T-cell (primary cell): Measurements from ENCODE around the gene ADCYAP1. TPM values are rescaled to one million over a fixed set of nuclear protein-coding genes. Genes with fewer than 3 reads are reported as not detected.
"Not testable (repeated sequence)": the region's sequence is repeated elsewhere in the genome, so short reads cannot be mapped to it uniquely, and the experiment has no call there.

Experiments used
- ATAC-seq, 4 experiments: fragments of 200-7000 bp in 3 of 4; fragments of 150-1000 bp in 1 of 4; cut with Tn5 transposase; replicated peaks in 1 of 4; 1 replicate in 3 of 4; 2 replicates in 1 of 4; pipeline ENCODE4 v1.10.0; 2021; ENCODE audit warnings: moderate library complexity in 3 of 4, mild to moderate bottlenecking in 2 of 4, moderate number of reproducible peaks in 1 of 4
- CTCF ChIA-PET, 2 donors: fragments of 300-600 bp; sonication (Branson Sonifier 250); formaldehyde crosslinking; loops; one replicate each; lab custom pipeline; 2022; ENCODE audit warnings: antibody characterized with exemption in 2 of 2; lab: Charles Lee
- POLR2A ChIA-PET, 2 donors: fragments of 300-600 bp; sonication (Branson Sonifier 250); formaldehyde crosslinking; loops; one replicate each; lab custom pipeline; 2022; ENCODE audit warnings: antibody characterized with exemption in 2 of 2; lab: Charles Lee
- DNase-seq, 35 experiments: peaks; one replicate each; pipeline versions ENCODE4 v3.0.0 to v3.0.0-alpha.2; 2013 to 2023
- H3K27ac ChIP-seq: one replicate; pipeline ENCODE4 v1.5.1; 2013; ENCODE audit warnings: low read length
- H3K27me3 ChIP-seq, 2 experiments: replicated peaks in 1 of 2; 1 replicate in 1 of 2; 2 replicates in 1 of 2; pipeline versions ENCODE4 v1.6.1 to v1.7.0; 2013; ENCODE audit warnings: low read length in 1 of 2, mixed read lengths in 1 of 2; ENCODE audit not compliant: control insufficient read depth in 2 of 2, insufficient read depth in 2 of 2; ENCODE audit errors: extremely low read depth in 1 of 2
- H3K36me3 ChIP-seq, 2 donors: 1 replicate in 1 of 2; 2 replicates in 1 of 2; pipeline versions ENCODE4 v1.6.1 to v1.7.0; 2013; ENCODE audit warnings: low read length in 1 of 2; ENCODE audit not compliant: control insufficient read depth in 2 of 2, insufficient read depth in 1 of 2; ENCODE audit errors: extremely low read depth in 1 of 2
- H3K4me1 ChIP-seq, 2 experiments: 1 replicate in 1 of 2; 2 replicates in 1 of 2; pipeline versions ENCODE4 v1.6.1 to v1.7.0; 2013; ENCODE audit warnings: low read length in 2 of 2, mixed read lengths in 1 of 2; ENCODE audit not compliant: insufficient read depth in 2 of 2, control insufficient read depth in 1 of 2; ENCODE audit errors: extremely low read depth in 1 of 2
- H3K4me3 ChIP-seq, 2 donors: 1 replicate in 1 of 2; 2 replicates in 1 of 2; pipeline versions ENCODE4 v1.5.1 to v1.7.0; 2013; ENCODE audit warnings: mild to moderate bottlenecking in 2 of 2, low read length in 1 of 2, moderate library complexity in 1 of 2; ENCODE audit not compliant: control insufficient read depth in 1 of 2; ENCODE audit errors: extremely low read depth in 1 of 2
- H3K9me3 ChIP-seq: 2 replicates; pipeline ENCODE4 v1.7.0; 2013
- H3K27ac Mint-ChIP-seq, 2 donors: one replicate each; pipeline ENCODE4 v1.8.0; 2020 to 2021; ENCODE audit warnings: mild to moderate bottlenecking in 2 of 2, mixed read lengths in 2 of 2
- H3K27me3 Mint-ChIP-seq, 2 donors: one replicate each; pipeline ENCODE4 v1.8.0; 2021 to 2022; ENCODE audit warnings: mixed read lengths in 2 of 2
- H3K36me3 Mint-ChIP-seq: one replicate; pipeline ENCODE4 v1.8.0; 2021; ENCODE audit warnings: mixed read lengths
- H3K4me1 Mint-ChIP-seq, 3 donors: one replicate each; pipeline ENCODE4 v1.8.0; 2020 to 2022; ENCODE audit warnings: mixed read lengths in 3 of 3, mild to moderate bottlenecking in 1 of 3
- H3K4me3 Mint-ChIP-seq, 3 donors: one replicate each; pipeline ENCODE4 v1.8.0; 2020 to 2022; ENCODE audit warnings: mild to moderate bottlenecking in 3 of 3, mixed read lengths in 3 of 3, moderate library complexity in 3 of 3
- H3K9me3 Mint-ChIP-seq, 3 donors: one replicate each; pipeline ENCODE4 v1.8.0; 2020 to 2022; ENCODE audit warnings: mixed read lengths in 3 of 3
- WGBS: methylation state at CpG from one replicate; pipeline ENCODE4 v1.1.5; 2013; ENCODE audit warnings: missing lambda C conversion rate; ENCODE audit not compliant: insufficient coverage; 5-methylcytosine and 5-hydroxymethylcytosine counted together
- total RNA-seq, 35 experiments: library from RNA in 6 of 35; stranded (reverse) in 6 of 35; fragments of 120-200 nt in 1 of 35; gene quantifications; one replicate each; pipeline versions ENCODE4 v1.2.1 to v1.2.4 and lab custom pipeline; 2013 to 2026

The ADCYAP1 gene
- total RNA-seq (not detected), total RNA-seq (lab: John Stamatoyannopoulos, UW) (0 to 0.72 (median 0) reads per million in 29 experiments)
- not detected for total RNA-seq (2013)

DNA sequence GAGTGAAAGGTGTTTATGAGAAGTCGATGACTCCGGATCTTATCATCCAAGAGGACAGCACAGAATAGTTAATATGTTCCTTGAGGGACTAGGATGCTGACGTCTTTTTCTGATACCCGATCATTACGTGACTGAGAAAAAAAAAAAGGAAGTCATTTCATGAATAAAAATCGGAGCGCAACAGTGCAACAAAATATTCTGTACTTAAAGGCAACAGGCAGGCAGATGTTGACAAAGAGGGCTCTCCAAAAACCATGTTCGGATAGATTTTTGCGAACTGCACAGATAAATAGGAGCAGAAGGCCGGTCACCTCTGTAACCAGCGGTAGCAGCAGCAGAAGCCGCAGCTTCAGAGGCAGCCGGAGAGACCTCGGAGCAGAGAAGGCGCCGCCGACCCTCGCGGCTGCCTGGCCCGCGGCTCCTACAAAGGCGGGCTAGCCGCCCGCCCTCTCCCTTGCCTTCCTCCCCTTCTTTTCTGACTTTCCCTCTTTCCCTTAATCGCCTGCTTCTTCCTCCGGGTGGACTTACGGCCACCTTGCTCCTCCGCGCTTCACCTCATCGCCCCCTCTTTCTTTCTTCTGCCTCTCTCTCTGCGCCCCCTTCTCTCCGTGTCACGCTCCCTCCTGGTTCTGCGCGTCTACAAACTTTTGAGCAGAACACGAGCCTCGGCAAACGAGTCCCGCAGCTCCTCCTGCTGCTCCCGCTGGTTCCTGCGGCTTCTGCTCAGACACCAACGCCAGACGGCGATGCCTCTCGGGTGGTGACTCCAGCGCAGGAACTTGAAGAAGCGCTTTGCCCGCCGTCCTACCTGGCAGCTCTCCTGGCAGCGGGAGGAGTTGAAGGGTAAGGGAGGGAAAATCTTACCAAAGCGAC, at the start of gene ADCYAP1:
ADCYAP1 (plus strand) TSS at position 654 of the 873 bp plus-strand sequence. CDS start 516 bp downstream, outside the sequence.
- peak within 1 kb of the TSS in 1 of 3 donors; percentile 76 for H3K4me3 Mint-ChIP-seq
- H3K27ac Mint-ChIP-seq: no peak within 1 kb of the TSS
- CTCF ChIA-PET: interaction anchor here in 1 of 2 donors (0.6 kb wide), 2 partner anchors 50 kb away, joined by 4 to 12 read pairs; no protein-coding TSS in a partner anchor
- no peaks in the 10 kb centered on the region for H3K9me3 ChIP-seq
- H3K27me3 ChIP-seq: peaks cover 10 to 69% of the 10 kb centered on the region in 2 experiments
- POLR2A ChIA-PET: no interaction called here
- H3K36me3 Mint-ChIP-seq: no peaks in the 10 kb centered on the region
- H3K27me3 Mint-ChIP-seq: peaks cover 65 to 74% of the 10 kb centered on the region in 2 donors
- H3K4me1 ChIP-seq: peaks cover 0 to 27% of the 10 kb centered on the region in 2 experiments
- H3K27ac ChIP-seq: no peak within 1 kb of the TSS
- no peak for DNase-seq
- peaks cover 0 to 7% (median 3%) of the 10 kb centered on the region in 3 donors for H3K9me3 Mint-ChIP-seq
- WGBS: 10% methylated on average over 48 of the region's 51 CpGs
- no peaks in the 10 kb centered on the region for H3K36me3 ChIP-seq
- no peak for ATAC-seq
- H3K4me3 ChIP-seq: no peak within 1 kb of the TSS
- H3K4me1 Mint-ChIP-seq: peaks cover 22 to 27% (median 24%) of the 10 kb centered on the region in 3 donors

DNA sequence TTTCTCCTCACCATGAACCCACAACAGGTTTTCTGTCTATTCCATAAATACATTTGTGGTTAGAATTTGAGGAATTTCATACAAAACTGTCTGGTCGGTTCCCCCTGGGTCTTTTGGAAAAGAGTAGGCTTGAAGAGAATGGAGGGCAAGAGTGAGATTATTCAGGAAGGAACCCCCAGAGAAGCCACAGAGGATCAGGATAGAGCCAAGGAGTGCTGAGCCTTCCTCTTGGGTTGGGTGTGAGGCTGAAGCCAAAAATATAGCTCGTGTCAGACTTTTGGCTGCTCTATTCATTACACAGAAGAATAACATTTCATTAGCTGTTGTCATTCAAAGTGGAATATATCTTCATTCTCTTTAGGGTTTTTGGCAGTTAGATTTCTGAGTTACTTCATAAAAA, 46.7 kb upstream of the ADCYAP1 start:
- H3K27ac ChIP-seq: no peak overlapping the region
- H3K4me3 ChIP-seq: no peak overlapping the region
- no peaks in the 10 kb centered on the region for H3K4me1 ChIP-seq
- 33% methylated on average over 1 of the region's 2 CpGs for WGBS
- no peaks in the 10 kb centered on the region for H3K4me1 Mint-ChIP-seq
- no peaks in the 10 kb centered on the region for H3K9me3 Mint-ChIP-seq
- H3K27me3 Mint-ChIP-seq: peaks cover 9 to 19% of the 10 kb centered on the region in 2 donors
- no peaks in the 10 kb centered on the region for H3K9me3 ChIP-seq
- H3K4me3 Mint-ChIP-seq: no peak overlapping the region
- H3K27ac Mint-ChIP-seq: no peak overlapping the region
- POLR2A ChIA-PET: no interaction called here
- H3K36me3 Mint-ChIP-seq: no peaks in the 10 kb centered on the region
- CTCF ChIA-PET: no interaction called here
- no peak for ATAC-seq
- DNase-seq: no peak
- H3K27me3 ChIP-seq: peaks cover 4 to 15% of the 10 kb centered on the region in 2 experiments
- no peaks in the 10 kb centered on the region for H3K36me3 ChIP-seq

DNA sequence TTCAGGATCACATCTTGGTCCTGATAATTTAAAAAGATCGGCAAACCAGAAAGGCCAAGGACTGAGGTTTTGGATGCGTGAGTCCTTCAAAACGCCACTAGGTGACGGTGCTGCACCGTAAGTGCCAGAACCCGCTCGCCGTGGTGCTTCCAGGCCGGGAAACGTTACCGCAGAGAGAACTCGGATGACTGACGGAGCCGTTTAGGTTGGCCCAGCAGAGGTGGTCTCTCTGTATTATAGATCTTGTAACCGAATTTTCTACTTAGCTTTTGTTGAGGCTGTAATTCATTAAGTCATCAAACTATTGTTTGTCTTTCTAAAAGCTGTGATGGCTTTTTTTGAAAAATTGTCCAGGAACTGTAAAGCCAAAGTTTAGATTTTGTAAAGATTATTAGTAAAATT, 39.8 kb upstream of the ADCYAP1 start:
- DNase-seq (peak; percentile 9 to 77 (median 47)), ATAC-seq (peak; percentile 66 to 72 (median 68))
- POLR2A ChIA-PET: interaction anchor here in 1 of 2 donors (0.7 kb wide), 1 partner anchor 1965 kb away, joined by 4 read pairs; no protein-coding TSS in a partner anchor
- Histone ChIP-seq H3K4me1 (peaks cover 0 to 3% of the 10 kb centered on the region in 2 experiments), H3K27me3 (peaks cover 5 to 17% of the 10 kb centered on the region in 2 experiments), H3K9me3 (no peaks in the 10 kb centered on the region), H3K36me3 (no peaks in the 10 kb centered on the region), H3K4me3 (no peak overlapping the region), H3K27ac (no peak overlapping the region)
- peaks cover 0 to 7% (median 6%) of the 10 kb centered on the region in 3 donors for H3K4me1 Mint-ChIP-seq
- CTCF ChIA-PET: interaction anchor here (0.5 to 1.8 kb wide), 9 partner anchors 8 to 1682 kb away, joined by 3 to 14 read pairs (median 4); no protein-coding TSS in a partner anchor
- no peak overlapping the region for H3K27ac Mint-ChIP-seq
- 6% methylated on average over 10 of the region's 15 CpGs for WGBS
- H3K4me3 Mint-ChIP-seq: no peak overlapping the region
- H3K9me3 Mint-ChIP-seq: no peaks in the 10 kb centered on the region
- peaks cover 13 to 28% of the 10 kb centered on the region in 2 donors for H3K27me3 Mint-ChIP-seq
- H3K36me3 Mint-ChIP-seq: no peaks in the 10 kb centered on the region

DNA sequence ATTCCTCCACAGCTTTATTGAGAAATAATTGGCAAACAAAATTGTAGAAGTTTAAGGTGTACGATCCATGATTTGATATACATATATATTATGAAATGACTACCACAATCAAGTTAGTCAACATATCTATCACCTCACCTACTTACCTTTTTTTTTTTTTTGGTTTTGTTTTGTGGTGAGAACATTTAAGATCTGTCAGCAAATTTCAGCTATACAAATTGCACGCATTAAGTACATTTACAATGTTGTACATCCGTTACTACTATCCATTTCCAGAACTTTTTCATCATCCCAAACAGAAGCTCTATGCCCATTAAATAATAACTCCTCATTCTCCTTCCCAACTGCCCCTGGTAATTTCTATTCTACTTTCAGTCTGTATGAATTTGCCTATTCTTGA, 37.4 kb upstream of the ADCYAP1 start:
- H3K27me3 Mint-ChIP-seq: peaks cover 18 to 26% of the 10 kb centered on the region in 2 donors
- Histone ChIP-seq H3K4me3 (no peak overlapping the region), H3K4me1 (peaks cover 0 to 3% of the 10 kb centered on the region in 2 experiments), H3K9me3 (no peaks in the 10 kb centered on the region), H3K36me3 (no peaks in the 10 kb centered on the region), H3K27ac (no peak overlapping the region), H3K27me3 (peaks cover 2 to 17% of the 10 kb centered on the region in 2 experiments)
- H3K9me3 Mint-ChIP-seq: peaks cover 0 to 3% (median 0%) of the 10 kb centered on the region in 3 donors
- ChIA-PET POLR2A (no interaction called here), CTCF (interaction anchor here (0.5 to 1.0 kb wide), 3 partner anchors 28 to 1802 kb away, joined by 3 to 7 read pairs (median 3); no protein-coding TSS in a partner anchor)
- no CpG with 5 or more reads among the region's 3 CpGs for WGBS
- no peak for ATAC-seq
- no peak overlapping the region for H3K27ac Mint-ChIP-seq
- no peak for DNase-seq
- H3K36me3 Mint-ChIP-seq: no peaks in the 10 kb centered on the region
- H3K4me1 Mint-ChIP-seq: peaks cover 0 to 7% (median 6%) of the 10 kb centered on the region in 3 donors
- H3K4me3 Mint-ChIP-seq: no peak overlapping the region

DNA sequence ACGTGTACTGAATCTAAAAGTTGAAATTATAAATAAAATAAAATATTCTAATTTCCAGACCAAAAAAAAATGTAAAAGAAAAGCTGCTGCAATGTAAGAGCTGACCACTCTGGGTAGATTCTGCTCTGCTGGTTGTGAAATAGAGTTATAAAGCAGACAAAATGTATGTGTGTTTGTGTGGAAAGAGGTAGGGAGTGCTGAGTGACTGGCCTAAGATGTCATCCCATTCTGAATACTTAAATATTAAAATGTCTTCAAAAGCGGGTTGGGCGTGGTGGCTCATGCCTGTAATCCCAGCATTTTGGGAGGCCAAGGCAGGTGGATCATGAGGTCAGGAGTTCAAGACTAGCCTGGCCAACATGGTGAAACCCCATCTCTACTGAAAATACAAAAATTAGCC, 31.2 kb upstream of the ADCYAP1 start:
- WGBS: no CpG with 5 or more reads among the region's 3 CpGs
- H3K9me3 ChIP-seq, H3K36me3 ChIP-seq, H3K9me3 Mint-ChIP-seq, DNase-seq, POLR2A ChIA-PET, H3K36me3 Mint-ChIP-seq, ATAC-seq, H3K4me1 ChIP-seq, H3K27me3 ChIP-seq, H3K27ac ChIP-seq, H3K27me3 Mint-ChIP-seq: not testable (repeated sequence)
- CTCF ChIA-PET: interaction anchor here (0.7 to 1.5 kb wide), 5 partner anchors 20 to 91 kb away, joined by 3 to 6 read pairs (median 3); no protein-coding TSS in a partner anchor
- peak overlapping the region in 1 of 2 donors; percentile 17 for H3K4me3 ChIP-seq
- peak overlapping the region; percentile 58 to 66 (median 63) for H3K4me3 Mint-ChIP-seq
- H3K27ac Mint-ChIP-seq: peak overlapping the region; percentile 4 to 23
- H3K4me1 Mint-ChIP-seq: peaks cover 14 to 19% (median 15%) of the 10 kb centered on the region in 3 donors

DNA sequence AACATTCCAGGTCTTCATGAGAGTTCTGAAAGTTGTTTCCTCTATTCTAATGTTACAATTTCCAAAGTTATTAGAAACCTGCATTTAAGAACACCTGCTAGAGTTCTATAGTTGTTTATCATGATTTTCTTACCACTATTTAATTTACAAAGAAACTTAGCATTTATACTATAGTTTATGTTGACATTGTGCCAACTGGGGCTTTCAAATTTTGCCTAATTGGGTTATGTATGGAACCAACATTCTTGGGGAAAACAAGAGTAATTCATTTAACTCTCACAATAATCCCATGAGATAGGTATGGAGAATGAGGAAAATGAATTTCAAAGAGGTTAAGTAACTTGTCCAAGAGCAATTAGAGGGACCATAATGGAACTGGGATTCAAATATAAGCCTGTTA, 28.8 kb upstream of the ADCYAP1 start:
- no peaks in the 10 kb centered on the region for H3K9me3 ChIP-seq
- H3K4me3 ChIP-seq: no peak overlapping the region
- Mint-ChIP-seq H3K27ac (no peak overlapping the region), H3K4me3 (no peak overlapping the region), H3K9me3 (peaks cover 0 to 3% (median 2%) of the 10 kb centered on the region in 3 donors), H3K4me1 (peaks cover 14 to 19% (median 15%) of the 10 kb centered on the region in 3 donors), H3K36me3 (no peaks in the 10 kb centered on the region), H3K27me3 (peaks cover 0 to 7% of the 10 kb centered on the region in 2 donors)
- ATAC-seq: no peak
- DNase-seq: no peak
- H3K27me3 ChIP-seq: no peaks in the 10 kb centered on the region
- H3K27ac ChIP-seq: no peak overlapping the region
- ChIA-PET CTCF (no interaction called here), POLR2A (no interaction called here)
- H3K4me1 ChIP-seq: peaks cover 0 to 3% of the 10 kb centered on the region in 2 experiments
- no peaks in the 10 kb centered on the region for H3K36me3 ChIP-seq
